HG03575 (cell line): ENCODE measurements around the gene ENTR1.

ENCODE experiments used
- ATAC-seq: cut with Tn5 transposase; IDR thresholded peaks from one replicate; pipeline ENCODE4 v1.9.1; 2021; ENCODE audit not compliant: unreplicated experiment, insufficient number of reproducible peaks, low FRiP score; ENCODE audit errors: extremely low read depth

Gene ENTR1

GRCh38 chr9:136410500-136411287 lies at the start of gene ENTR1, which contains the start of gene PMPCA:
TSS of gene ENTR1 (minus strand) at chr9:136410614. CDS start at chr9:136410397, 217 bp downstream.
TSS of gene PMPCA (plus strand) at chr9:136410658. CDS start at chr9:136410669, 11 bp downstream.
- no peak for ATAC-seq

- no peak for ATAC-seq
These were observed 49.0 kb upstream of the ENTR1 start for GRCh38 chr9:136459425-136459824.

- ATAC-seq: no peak
These were observed 46.9 kb upstream of the ENTR1 start for GRCh38 chr9:136457326-136457725.

GRCh38 chr9:136456258-136456657 lies 45.8 kb upstream of the ENTR1 start:
- ATAC-seq: no peak

GRCh38 chr9:136455043-136456002 lies 44.9 kb upstream of the ENTR1 start:
- no peak for ATAC-seq

- no peak for ATAC-seq
These were observed 43.8 kb upstream of the ENTR1 start for GRCh38 chr9:136454026-136454796.

- no peak for ATAC-seq
These were observed 42.9 kb upstream of the ENTR1 start for GRCh38 chr9:136453326-136453725.

GRCh38 chr9:136451221-136451877 lies 40.9 kb upstream of the ENTR1 start:
- ATAC-seq: no peak

GRCh38 chr9:136448655-136449054 lies 38.2 kb upstream of the ENTR1 start:
- ATAC-seq: no peak

GRCh38 chr9:136447173-136447778 lies 36.9 kb upstream of the ENTR1 start:
- ATAC-seq: no peak

GRCh38 chr9:136445799-136446198 lies 35.4 kb upstream of the ENTR1 start:
- no peak for ATAC-seq

- ATAC-seq: no peak
These were observed 33.7 kb upstream of the ENTR1 start for GRCh38 chr9:136444102-136444501.

GRCh38 chr9:136443687-136444086 lies 33.3 kb upstream of the ENTR1 start:
- ATAC-seq: no peak

- ATAC-seq: no peak
These were observed 32.7 kb upstream of the ENTR1 start for GRCh38 chr9:136443087-136443486.

- ATAC-seq: no peak
These were observed 31.9 kb upstream of the ENTR1 start for GRCh38 chr9:136442265-136442664.

- no peak for ATAC-seq
These were observed 31.3 kb upstream of the ENTR1 start for GRCh38 chr9:136441681-136442245.

GRCh38 chr9:136441191-136441680 lies 30.8 kb upstream of the ENTR1 start:
- no peak for ATAC-seq
